ENCODE results near the gene ABHD1.

GRCh38 chr2:27076323-27076722, 47.3 kb upstream of the ABHD1 start:
- TF ChIP-seq SUZ12 (IDR thresholded peaks at IDR 0.05), result no peak
- TF ChIP-seq NFRKB (IDR thresholded peaks at IDR 0.05), result no peak
- TF ChIP-seq TARDBP (IDR thresholded peaks at IDR 0.05), result no peak
- no peak for TF ChIP-seq SP1 (IDR thresholded peaks at IDR 0.05)
- no peak for TF ChIP-seq FOXA1 (IDR thresholded peaks at IDR 0.05)
- no peak for TF ChIP-seq ELF4 (IDR thresholded peaks at IDR 0.05)
- no peak for TF ChIP-seq HDGF (IDR thresholded peaks at IDR 0.05; ENCODE audit: borderline replicate concordance)
- TF ChIP-seq, protein P1, sequence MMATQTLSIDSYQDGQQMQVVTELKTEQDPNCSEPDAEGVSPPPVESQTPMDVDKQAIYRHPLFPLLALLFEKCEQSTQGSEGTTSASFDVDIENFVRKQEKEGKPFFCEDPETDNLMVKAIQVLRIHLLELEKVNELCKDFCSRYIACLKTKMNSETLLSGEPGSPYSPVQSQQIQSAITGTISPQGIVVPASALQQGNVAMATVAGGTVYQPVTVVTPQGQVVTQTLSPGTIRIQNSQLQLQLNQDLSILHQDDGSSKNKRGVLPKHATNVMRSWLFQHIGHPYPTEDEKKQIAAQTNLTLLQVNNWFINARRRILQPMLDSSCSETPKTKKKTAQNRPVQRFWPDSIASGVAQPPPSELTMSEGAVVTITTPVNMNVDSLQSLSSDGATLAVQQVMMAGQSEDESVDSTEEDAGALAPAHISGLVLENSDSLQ (IDR thresholded peaks at IDR 0.05), result no peak

All from HEK293T (cell line).